PFSK-1 (cell line): ENCODE data around the gene SUFU.

Source experiments
- SIN3A ChIP-seq: IDR thresholded peaks from 2 replicates; pipeline ENCODE4 v1.6.1; 2012; ENCODE audit warnings: mild to moderate bottlenecking, low read length, moderate library complexity, borderline replicate concordance; ENCODE audit not compliant: insufficient read depth
- TAF1 ChIP-seq: IDR thresholded peaks from 2 replicates; pipeline ENCODE4 v1.6.1; 2012; ENCODE audit warnings: low read length, control low read depth, borderline replicate concordance; ENCODE audit not compliant: insufficient read depth

GRCh38 chr10:102523250-102524029, 19.7 kb downstream of the SUFU start:
- TF ChIP-seq SIN3A (no peak), TAF1 (no peak)
